HepG2 (cell line): ENCODE measurements around the gene FNDC8. TPM values are rescaled to one million over a fixed set of nuclear protein-coding genes. Genes with fewer than 3 reads are reported as not detected.

ENCODE experiments used
- CCAR2 ChIP-seq: fragments of 200-400 bp; formaldehyde crosslinking; optimal IDR thresholded peaks from 2 replicates; pipeline ENCODE3; 2018; ENCODE audit warnings: low read depth, mild to moderate bottlenecking, low read length, moderate library complexity
- HMG20A ChIP-seq: IDR thresholded peaks from 2 replicates; pipeline ENCODE4 v1.6.1; 2016; ENCODE audit warnings: borderline replicate concordance
- MEIS2 ChIP-seq: sonication (generic); formaldehyde crosslinking; IDR thresholded peaks from 2 replicates; pipeline ENCODE4 v1.9.0; 2021; ENCODE audit warnings: mild to moderate bottlenecking, missing genetic modification reagents
- POGZ ChIP-seq: sonication (generic); formaldehyde crosslinking; IDR thresholded peaks from 2 replicates; pipeline ENCODE4 v1.4.0; 2020; ENCODE audit warnings: mild to moderate bottlenecking, missing genetic modification reagents
- REL ChIP-seq: sonication (generic); formaldehyde crosslinking; conservative IDR thresholded peaks from 2 replicates; pipeline ENCODE4 v1.8.0; 2022; ENCODE audit warnings: mild to moderate bottlenecking, missing genetic modification reagents, moderate library complexity
- SMARCC2 ChIP-seq: fragments of 450-650 bp; IDR thresholded peaks from 2 replicates; pipeline ENCODE4 v1.6.1; 2017; ENCODE audit warnings: antibody characterized with exemption, mild to moderate bottlenecking
- SNRNP70 ChIP-seq: fragments of 200-400 bp; formaldehyde crosslinking; IDR thresholded peaks from 2 replicates; pipeline ENCODE4 v1.6.1; 2017; ENCODE audit warnings: mild to moderate bottlenecking, low read depth, low read length, moderate library complexity
- SP1 ChIP-seq, 2 experiments: fragments of 450-650 bp in 1 of 2; sonication (generic) in 1 of 2; formaldehyde crosslinking in 1 of 2; IDR thresholded peaks; 2 replicates each; pipeline versions ENCODE4 v1.4.0 to v1.6.1; 2016 to 2020; ENCODE audit warnings: missing genetic modification reagents in 1 of 2
- SUZ12 ChIP-seq: fragments of 150-350 bp; IDR thresholded peaks from 2 replicates; pipeline ENCODE4 v1.6.1; 2014; ENCODE audit warnings: low read depth, low read length
- ZBTB3 ChIP-seq: sonication (generic); formaldehyde crosslinking; IDR thresholded peaks from 2 replicates; pipeline ENCODE4 v1.4.0; 2020; ENCODE audit warnings: low read depth, mild to moderate bottlenecking, moderate library complexity, missing genetic modification reagents, borderline replicate concordance
- ZFY ChIP-seq: sonication (generic); formaldehyde crosslinking; IDR thresholded peaks from 2 replicates; pipeline ENCODE4 v1.4.0; 2020; ENCODE audit warnings: missing genetic modification reagents
- ZMYM3 ChIP-seq: sonication (generic); formaldehyde crosslinking; IDR thresholded peaks from 2 replicates; pipeline ENCODE4 v1.5.1; 2020; ENCODE audit warnings: mild to moderate bottlenecking, missing genetic modification reagents
- ZNF282 ChIP-seq: fragments of 450-650 bp; IDR thresholded peaks from 2 replicates; pipeline ENCODE4 v1.6.1; 2018; ENCODE audit not compliant: partially characterized antibody
- ZNF510 ChIP-seq: sonication (generic); formaldehyde crosslinking; IDR thresholded peaks from 2 replicates; pipeline ENCODE4 v1.4.0; 2020; ENCODE audit warnings: low read depth, mild to moderate bottlenecking, missing genetic modification reagents
- ZNF605 ChIP-seq: sonication (generic); formaldehyde crosslinking; IDR thresholded peaks from 2 replicates; pipeline ENCODE4 v1.8.0; 2022; ENCODE audit warnings: mild to moderate bottlenecking, missing genetic modification reagents
- ZNF660 ChIP-seq: sonication (generic); formaldehyde crosslinking; IDR thresholded peaks from 2 replicates; pipeline ENCODE4 v1.5.1; 2020; ENCODE audit warnings: mild to moderate bottlenecking, low read depth, missing genetic modification reagents, borderline replicate concordance
- ZNF780A ChIP-seq: sonication (generic); formaldehyde crosslinking; IDR thresholded peaks from 2 replicates; pipeline ENCODE4 v1.8.0; 2022; ENCODE audit warnings: mild to moderate bottlenecking, missing genetic modification reagents, moderate library complexity
- polyA plus RNA-seq, 8 experiments: library from polyadenylated mRNA; depleted of rRNA in 3 of 8; stranded (reverse) in 7 of 8; unstranded in 1 of 8; fragments of >200 nt; fragmentation: Illumina TruSeq in 4 of 8; extraction: Trizol in 4 of 8; gene quantifications; 2 replicates each; pipeline versions ENCODE4 v1.2.1 to v1.2.3, GENCODE V29; 2011 to 2016; ENCODE audit warnings: low read depth in 4 of 8, missing spikeins in 1 of 8, mixed read lengths in 1 of 8; ENCODE audit not compliant: insufficient read depth in 1 of 8
- total RNA-seq, 5 experiments: library from RNA; depleted of rRNA; stranded (reverse); fragments of >200 nt; fragmentation: Illumina TruSeq; extraction: Trizol; gene quantifications; 2 replicates each; pipeline ENCODE4 v1.2.3, GENCODE V29; 2016; ENCODE audit warnings: low read depth in 1 of 5
- TF ChIP-seq, protein P1 (sequence below): sonication (generic); formaldehyde crosslinking; IDR thresholded peaks from 2 replicates; pipeline ENCODE4 v1.5.1; 2020; ENCODE audit warnings: mild to moderate bottlenecking, missing genetic modification reagents, moderate library complexity
- TF ChIP-seq, protein P2 (sequence below): sonication (generic); formaldehyde crosslinking; IDR thresholded peaks from 2 replicates; pipeline ENCODE4 v1.4.0; 2020; ENCODE audit warnings: mild to moderate bottlenecking, low read depth, missing genetic modification reagents
- TF ChIP-seq, protein P3 (sequence below): sonication (generic); formaldehyde crosslinking; IDR thresholded peaks from 2 replicates; pipeline ENCODE4 v1.4.0; 2020; ENCODE audit warnings: missing genetic modification reagents
- TF ChIP-seq, protein P4 (sequence below): sonication (generic); formaldehyde crosslinking; IDR thresholded peaks from 2 replicates; pipeline ENCODE4 v1.8.0; 2023; ENCODE audit warnings: mild to moderate bottlenecking, missing genetic modification reagents

FNDC8 gene
- total and polyA plus RNA-seq, 2 of the 13 experiments (the other 11 are each of a cell fraction or from before 2014, with no cell fraction given) = not detected

DNA sequence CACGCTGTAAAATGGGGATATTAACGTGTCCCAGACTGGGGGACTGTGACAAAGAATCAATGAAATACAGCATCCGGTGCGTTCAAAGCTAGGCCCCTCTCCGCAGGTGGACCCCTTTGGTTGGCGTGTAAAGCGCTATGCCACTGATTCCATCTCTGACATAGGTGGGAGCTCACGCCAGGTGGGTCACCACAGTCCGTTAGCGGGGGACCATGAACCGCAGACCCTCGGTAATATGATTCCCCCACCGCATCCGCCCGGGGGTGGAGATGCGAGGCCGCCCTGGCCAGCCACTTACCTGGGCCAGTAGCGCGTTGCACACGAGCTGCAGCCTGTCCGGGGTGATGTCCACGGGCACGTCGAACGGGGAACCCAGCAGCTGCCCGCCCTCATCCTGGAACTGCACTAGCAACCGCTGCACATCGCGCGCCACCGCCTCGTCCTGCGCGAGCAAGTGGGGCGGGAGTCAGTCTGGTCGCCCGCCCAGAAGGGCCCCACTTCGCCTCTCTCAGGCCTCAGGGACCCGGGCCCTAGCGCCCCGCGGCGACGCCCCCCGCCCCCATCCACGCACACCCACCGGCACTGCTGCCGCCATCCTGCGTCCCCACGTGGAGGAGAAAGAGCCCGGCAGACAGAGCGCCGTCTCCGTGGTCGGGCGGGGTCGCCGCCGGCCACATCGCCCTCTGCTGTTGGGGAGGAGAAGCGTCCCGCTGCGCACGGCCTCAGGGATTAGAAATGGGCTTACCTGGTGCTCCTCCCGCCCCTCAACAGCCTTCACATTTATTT lies 20.5 kb downstream of the FNDC8 start, which contains the start of gene NLE1 (continued):
- no peak; the same call in 1 of the 2 replicates for TF ChIP-seq MEIS2 (CRISPR knock-in tag)
- no peak; the same call in 1 of the 2 replicates for TF ChIP-seq ZNF780A (CRISPR knock-in tag)
- TF ChIP-seq HMG20A = 0 out of 2 replicates have a peak, but pooled peaks have one; percentile 22
- TF ChIP-seq REL (CRISPR knock-in tag) = peak; percentile 91; the same call in 1 of the 2 replicates
- TF ChIP-seq, protein P1, sequence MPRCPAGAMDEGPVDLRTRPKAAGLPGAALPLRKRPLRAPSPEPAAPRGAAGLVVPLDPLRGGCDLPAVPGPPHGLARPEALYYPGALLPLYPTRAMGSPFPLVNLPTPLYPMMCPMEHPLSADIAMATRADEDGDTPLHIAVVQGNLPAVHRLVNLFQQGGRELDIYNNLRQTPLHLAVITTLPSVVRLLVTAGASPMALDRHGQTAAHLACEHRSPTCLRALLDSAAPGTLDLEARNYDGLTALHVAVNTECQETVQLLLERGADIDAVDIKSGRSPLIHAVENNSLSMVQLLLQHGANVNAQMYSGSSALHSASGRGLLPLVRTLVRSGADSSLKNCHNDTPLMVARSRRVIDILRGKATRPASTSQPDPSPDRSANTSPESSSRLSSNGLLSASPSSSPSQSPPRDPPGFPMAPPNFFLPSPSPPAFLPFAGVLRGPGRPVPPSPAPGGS (CRISPR knock-in tag) = peak; percentile 68; the same call in 1 of the 2 replicates
- TF ChIP-seq SP1 (IDR thresholded peaks at IDR 0.05) = no peak
- TF ChIP-seq SP1 (CRISPR knock-in tag; IDR thresholded peaks at IDR 0.05) = peak; percentile 67
- TF ChIP-seq POGZ (CRISPR knock-in tag) = peak; percentile 98
- TF ChIP-seq ZMYM3 = no peak
- TF ChIP-seq ZFY (CRISPR knock-in tag) = peak; percentile 77
- TF ChIP-seq ZBTB3 (CRISPR knock-in tag) = no peak
- TF ChIP-seq ZNF282 = no peak
- TF ChIP-seq SMARCC2 = no peak
- TF ChIP-seq, protein P2, sequence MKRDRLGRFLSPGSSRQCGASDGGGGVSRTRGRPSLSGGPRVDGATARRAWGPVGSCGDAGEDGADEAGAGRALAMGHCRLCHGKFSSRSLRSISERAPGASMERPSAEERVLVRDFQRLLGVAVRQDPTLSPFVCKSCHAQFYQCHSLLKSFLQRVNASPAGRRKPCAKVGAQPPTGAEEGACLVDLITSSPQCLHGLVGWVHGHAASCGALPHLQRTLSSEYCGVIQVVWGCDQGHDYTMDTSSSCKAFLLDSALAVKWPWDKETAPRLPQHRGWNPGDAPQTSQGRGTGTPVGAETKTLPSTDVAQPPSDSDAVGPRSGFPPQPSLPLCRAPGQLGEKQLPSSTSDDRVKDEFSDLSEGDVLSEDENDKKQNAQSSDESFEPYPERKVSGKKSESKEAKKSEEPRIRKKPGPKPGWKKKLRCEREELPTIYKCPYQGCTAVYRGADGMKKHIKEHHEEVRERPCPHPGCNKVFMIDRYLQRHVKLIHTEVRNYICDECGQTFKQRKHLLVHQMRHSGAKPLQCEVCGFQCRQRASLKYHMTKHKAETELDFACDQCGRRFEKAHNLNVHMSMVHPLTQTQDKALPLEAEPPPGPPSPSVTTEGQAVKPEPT (CRISPR knock-in tag) = peak; percentile 86; the same call in 1 of the 2 replicates
- peak; percentile 90 for TF ChIP-seq ZNF510 (CRISPR knock-in tag)
- no peak for TF ChIP-seq SNRNP70
- no peak for TF ChIP-seq ZNF605 (CRISPR knock-in tag)
- TF ChIP-seq CCAR2 = no peak
- no peak for TF ChIP-seq ZNF660 (CRISPR knock-in tag)
- TF ChIP-seq, protein P3, sequence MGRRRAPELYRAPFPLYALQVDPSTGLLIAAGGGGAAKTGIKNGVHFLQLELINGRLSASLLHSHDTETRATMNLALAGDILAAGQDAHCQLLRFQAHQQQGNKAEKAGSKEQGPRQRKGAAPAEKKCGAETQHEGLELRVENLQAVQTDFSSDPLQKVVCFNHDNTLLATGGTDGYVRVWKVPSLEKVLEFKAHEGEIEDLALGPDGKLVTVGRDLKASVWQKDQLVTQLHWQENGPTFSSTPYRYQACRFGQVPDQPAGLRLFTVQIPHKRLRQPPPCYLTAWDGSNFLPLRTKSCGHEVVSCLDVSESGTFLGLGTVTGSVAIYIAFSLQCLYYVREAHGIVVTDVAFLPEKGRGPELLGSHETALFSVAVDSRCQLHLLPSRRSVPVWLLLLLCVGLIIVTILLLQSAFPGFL (CRISPR knock-in tag) = no peak
- TF ChIP-seq, protein P4, sequence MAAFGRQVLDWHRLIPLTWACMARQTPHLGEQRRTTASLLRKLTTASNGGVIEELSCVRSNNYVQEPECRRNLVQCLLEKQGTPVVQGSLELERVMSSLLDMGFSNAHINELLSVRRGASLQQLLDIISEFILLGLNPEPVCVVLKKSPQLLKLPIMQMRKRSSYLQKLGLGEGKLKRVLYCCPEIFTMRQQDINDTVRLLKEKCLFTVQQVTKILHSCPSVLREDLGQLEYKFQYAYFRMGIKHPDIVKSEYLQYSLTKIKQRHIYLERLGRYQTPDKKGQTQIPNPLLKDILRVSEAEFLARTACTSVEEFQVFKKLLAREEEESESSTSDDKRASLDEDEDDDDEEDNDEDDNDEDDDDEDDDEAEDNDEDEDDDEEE (CRISPR knock-in tag) = no peak
- TF ChIP-seq SUZ12 = no peak
